Smooth muscle cell of the brain vasculature (primary cell): Measurements from ENCODE around the gene CDR2L.
"Not testable (repeated sequence)": the region's sequence is repeated elsewhere in the genome, so short reads cannot be mapped to it uniquely, and the experiment has no call there.

Experiments
- DNase-seq: peaks from one replicate; pipeline ENCODE4 v3.0.0-alpha.2; 2012; ENCODE audit warnings: low read depth, low spot score

Gene CDR2L

DNA sequence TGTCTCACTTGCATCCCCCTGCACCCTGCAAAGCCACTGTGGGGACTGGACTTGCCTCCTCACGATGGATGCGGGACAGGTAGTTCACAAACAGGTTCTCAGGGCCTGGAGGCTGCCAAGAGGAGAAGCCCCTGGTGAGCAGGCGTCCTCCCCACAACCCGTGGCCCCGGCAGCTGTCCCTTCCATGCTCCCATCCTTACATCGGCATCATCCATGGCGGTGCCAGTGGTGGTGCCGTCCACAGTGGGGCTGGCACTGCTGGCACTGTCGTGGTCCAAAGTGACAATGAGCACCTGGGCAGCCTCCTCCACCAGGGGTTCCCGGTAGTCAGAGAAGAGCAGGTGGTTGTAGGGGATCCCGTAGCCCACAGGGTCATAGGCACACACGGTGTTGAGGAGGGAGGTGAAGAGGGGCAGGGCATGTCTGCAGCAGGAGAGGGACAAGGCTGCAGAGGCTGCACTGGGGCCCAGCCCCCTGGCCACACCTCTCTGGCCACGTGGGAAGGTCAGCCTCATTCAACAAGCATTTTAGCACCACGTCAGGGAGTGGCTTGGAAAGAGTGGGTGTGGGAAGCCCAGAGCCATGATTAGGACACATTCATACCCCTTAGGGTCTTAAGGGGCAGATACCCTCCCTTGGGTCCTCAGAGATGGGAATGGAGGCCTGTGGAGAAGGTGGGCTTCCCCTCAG, 27.5 kb upstream of the CDR2L start:
- no peak for DNase-seq

DNA sequence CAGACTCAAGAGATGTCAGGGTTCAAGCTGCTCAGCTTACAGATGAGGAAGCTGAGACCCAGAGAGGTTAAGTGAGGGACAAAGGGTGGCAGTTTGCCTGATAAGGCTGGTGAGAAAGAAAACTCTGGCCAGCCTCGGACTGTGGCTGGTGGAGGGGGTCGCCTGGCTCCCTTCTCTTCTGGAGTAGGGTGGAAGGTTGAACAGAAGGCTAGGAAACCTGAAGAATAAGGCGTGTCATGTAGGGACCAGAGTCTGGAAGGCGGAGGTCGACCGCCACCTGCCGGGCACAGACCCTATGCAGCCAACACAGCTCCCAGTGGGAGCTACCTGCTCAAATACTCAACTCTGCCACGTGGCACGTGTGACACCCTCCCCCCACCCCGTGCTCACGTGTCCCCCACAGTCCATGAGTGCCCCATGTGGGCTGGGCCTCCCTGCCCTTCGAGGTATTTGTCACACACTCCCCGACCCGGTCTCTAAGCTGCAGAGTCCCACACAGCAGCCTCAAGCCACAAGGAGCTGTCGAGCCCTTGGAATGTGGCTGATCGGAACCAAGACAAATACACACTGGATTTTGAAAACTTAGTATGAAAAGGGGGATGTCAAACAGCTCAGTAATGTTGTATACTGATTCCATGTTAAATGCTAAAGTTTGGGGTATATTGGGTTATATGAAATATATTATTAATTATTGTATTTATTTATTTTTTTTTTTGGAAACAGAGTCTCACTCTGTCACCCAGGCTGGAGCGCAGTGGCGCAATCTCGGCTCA, 26.7 kb upstream of the CDR2L start:
- DNase-seq, result no peak

DNA sequence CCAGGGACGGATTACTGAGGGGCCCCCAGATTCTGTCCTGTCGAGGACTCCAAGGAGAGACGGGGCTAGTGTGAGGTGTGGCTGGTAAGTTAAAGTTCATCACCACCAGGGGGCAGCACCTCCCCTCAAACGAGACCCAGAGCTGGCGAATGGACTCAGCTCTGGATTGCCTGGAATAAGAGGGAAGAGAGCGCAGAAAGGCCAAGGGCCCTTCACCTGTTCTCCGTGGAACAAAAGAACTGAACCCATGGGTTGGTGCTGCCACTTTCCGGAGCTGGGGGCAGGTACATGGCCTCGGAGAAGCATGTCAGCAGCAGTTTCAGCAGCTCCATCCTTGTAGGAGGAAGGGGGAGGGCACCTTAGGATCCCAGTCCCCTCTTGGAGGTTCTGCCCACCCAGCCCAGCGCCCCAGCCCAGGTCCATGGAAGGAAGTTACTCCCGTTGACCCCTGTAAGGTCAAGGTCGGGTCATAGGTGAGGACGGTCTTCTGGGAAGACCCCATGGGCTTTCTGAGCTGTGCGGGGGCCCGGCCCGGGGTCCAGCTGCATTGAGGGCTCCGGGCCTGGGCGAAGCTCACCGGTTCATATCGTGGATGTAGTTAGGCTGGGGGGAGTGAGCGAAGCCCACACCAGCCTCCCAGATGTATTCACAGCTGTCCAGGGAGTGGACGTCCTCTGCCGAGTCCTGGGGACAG, 25.6 kb upstream of the CDR2L start:
- DNase-seq, result peak; percentile 66

DNA sequence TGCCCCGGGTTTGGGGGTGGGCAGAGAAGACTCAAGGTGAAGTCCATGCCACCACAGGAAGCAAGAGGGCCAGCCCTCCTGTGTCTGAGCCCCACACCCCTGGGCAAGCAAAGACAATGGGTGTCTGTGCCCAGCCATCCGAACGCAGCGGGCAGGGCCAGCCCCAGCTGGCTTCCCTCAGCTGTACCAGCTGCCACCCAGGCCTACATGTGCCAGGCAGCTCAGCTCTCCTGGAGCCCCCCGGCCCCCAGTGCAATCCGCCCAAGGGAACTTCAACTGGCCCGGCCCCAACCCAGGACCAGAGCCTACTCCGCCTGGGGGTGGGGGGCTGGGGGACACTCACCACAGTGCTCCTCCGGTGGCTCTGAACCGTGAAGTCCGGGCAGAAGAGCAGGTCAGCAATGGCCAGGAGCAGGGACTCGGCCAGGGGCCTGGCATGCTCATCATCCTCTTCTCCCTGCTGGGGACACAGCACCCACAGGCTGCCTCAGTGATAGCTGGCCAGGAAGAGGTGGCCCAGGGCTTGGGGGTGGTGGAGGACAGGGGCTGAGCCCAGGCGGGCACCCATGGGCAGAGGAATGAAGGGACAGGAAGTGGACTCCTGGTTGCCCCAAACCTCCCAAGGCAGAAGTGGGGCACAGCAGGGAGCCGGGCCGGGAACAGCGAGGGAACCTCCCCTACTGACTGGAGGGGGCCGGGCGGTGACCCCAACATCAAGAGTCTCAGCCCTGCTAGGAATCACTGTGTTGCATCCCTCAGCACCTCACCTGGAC, 24.6 kb upstream of the CDR2L start:
- no peak for DNase-seq

DNA sequence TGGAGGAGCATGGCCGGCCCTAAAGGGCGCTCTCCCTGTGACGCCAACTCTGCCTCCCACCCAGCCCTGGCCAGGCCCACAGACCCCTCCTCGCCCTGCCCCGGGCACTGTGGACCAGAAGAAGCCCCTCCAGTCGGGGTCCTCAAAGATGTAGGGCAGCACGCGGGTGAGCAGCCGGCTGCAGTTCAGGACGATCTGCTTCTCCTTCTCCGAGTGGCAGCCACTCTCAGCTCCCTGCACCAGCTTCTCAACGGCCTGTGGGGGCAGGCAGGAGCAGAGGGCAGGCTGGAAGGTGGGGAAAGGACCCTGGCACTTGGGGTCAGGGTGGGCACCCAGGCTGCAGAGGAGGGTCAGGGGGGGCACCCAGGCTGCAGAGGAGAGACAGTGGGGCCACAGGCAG, 23.8 kb upstream of the CDR2L start:
- no peak for DNase-seq

DNA sequence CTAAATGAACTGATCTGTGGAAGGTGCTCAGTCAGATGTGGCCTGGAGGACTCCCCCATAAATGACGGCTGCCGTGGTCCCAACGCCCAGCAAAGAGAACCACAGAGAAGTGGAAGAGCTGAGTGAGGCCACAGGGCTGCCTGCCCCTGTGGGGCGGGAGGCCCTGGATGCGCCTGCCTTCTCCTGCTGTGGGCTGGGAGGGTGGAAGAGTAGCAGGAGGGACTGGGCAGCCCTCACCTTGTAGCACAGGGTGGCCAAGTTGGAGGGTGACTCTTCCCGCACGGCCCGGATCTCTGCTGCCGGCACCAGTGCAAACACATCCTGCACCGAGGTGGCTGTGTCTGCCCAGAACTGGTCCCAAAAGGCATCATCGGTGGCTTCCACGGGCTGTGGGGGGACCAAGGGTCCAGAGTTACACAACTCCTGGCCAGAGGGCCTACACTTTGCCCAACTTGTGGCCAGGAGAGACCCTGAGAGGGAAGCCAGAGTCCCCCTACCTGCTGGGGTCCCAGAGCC, 23.1 kb upstream of the CDR2L start:
- no peak for DNase-seq

DNA sequence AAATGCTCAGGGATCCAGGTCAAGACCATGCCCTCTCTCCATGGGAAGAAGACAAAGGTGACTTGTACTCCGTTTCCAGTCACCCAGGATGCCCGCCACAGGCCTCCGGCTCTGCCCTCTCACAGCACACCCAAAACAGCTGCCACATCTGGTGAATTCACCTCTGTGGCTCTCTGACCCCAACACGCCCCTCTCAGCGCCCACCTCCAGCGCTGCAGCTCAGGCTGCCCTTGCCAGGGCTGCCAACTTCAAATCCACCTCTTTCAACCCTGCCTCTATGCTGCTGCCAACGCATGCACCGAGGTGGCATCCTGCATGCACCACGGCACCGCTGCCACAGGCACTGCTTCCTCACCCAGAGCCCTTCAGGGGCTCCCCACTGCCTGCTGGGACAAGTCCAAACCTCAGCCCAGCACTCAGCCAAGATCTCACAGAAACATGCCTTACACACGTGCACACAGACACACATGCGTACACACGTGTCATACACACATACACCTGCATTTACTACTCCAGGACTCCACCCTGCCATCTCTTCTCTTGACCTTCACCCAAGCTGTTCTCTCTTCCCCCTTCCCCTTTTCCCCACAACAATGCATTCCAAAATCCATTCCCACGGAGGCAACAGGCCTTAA, 22.3 kb upstream of the CDR2L start:
- no peak for DNase-seq

DNA sequence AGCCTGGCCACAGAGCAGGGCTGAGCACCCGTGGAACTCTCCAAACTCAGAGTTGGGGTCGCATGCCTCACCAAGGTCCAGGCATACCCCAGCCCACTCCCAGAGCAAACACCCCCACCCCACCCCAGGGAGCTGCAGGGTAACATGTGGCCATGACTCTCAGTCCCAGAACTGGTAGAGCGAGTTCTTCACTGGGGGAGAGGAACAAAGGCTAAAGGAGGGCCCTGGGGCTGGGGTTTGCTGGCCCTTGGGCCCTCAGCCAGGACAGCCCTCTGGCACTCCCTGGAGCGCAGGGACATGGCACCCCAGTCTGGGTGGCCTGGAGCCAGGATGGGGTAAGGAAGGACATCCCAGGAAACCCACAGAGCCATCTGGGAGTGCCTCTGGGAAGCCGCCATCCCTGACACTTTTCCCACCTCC, 19.1 kb upstream of the CDR2L start:
- no peak for DNase-seq

DNA sequence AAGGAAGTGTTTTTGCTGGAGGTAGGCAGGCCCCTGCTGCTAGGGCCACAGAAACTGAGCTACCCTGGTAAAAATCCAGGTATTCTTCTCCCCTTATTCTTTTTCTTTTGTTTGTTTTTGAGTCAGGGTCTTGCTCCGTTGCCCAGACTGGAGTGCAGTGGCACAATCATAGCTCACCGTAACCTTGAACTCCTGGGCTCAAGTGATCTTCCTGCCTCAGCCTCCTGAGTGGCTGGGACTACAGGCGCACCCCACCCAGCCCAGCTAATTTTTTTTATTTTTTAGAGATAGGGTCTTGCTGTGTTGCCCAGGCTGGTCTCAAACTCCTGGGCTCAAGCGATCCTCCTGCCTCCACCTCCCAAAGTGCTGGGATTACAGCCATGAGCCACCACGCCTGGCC, 17.9 kb upstream of the CDR2L start:
- DNase-seq, result not testable (repeated sequence)

DNA sequence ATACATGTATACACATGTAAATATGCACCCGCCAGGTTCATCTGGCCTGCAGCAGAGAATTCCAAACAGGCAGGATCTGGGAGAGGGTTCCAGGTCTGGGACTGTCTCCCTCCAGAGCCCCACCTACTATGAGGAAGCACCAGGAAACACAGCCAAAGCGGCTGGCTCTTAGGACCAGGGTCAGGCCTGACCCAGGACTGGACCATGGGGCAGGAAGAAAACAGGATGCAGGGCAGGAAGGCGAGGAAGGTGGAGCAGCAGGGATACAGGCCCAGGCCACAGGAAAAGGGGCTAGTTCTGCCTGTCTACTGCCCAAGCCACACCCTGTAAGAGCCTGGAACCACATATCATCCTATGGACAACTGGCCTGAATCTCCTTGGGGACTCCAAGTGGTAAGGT, 17.0 kb upstream of the CDR2L start:
- no peak for DNase-seq

DNA sequence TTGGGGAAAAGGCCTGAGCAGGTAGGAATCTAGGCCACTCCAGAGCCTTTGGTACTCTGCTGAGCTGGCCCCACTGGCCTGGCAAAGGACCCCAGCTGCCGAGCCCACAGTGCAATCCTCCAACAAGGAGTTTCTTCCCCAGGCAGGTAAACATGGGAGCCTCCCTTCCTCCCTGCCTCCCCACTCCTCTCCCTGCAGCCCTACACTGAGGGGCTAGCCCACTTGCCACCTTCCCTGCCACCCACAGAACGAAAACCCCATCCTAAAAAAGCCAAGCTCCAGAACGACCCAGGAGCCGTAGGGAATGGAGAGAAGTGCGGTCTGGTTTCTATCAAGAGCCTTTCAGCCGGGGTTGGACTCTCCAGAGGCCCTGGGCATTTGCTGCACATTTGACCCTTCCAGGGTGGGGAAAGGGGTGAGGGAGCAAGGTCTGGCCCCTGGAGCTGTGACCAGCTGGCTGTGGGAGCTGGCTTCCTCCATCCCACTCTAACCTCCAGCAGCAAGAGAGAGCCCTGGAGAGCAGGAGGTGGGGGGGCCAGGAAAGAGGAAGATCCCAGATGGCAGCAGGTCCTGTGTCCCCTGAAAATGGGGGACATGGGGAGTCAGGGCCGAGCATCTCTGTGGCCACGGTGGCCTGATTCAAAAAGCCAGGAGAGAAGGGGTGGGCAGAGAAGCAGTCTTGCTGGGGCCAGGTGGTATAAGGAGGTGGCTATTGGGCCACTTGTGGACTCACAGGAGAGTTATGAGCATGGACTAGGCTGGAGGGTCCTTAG, 16.2 kb upstream of the CDR2L start:
- no peak for DNase-seq

DNA sequence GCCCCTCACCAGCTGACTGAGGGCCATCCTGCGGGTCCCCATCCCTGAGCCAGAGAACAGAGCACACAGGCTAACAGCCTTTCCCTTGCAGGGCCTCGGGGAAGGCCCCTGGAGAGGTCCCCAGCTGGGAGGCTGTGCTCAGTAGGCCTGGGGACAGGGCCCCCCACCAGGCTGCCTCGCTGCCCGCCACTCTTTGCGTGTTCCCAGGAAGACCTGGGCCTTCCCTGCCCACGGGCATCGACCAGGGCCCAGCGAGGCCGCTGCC, 15.7 kb upstream of the CDR2L start:
- DNase-seq, result no peak

DNA sequence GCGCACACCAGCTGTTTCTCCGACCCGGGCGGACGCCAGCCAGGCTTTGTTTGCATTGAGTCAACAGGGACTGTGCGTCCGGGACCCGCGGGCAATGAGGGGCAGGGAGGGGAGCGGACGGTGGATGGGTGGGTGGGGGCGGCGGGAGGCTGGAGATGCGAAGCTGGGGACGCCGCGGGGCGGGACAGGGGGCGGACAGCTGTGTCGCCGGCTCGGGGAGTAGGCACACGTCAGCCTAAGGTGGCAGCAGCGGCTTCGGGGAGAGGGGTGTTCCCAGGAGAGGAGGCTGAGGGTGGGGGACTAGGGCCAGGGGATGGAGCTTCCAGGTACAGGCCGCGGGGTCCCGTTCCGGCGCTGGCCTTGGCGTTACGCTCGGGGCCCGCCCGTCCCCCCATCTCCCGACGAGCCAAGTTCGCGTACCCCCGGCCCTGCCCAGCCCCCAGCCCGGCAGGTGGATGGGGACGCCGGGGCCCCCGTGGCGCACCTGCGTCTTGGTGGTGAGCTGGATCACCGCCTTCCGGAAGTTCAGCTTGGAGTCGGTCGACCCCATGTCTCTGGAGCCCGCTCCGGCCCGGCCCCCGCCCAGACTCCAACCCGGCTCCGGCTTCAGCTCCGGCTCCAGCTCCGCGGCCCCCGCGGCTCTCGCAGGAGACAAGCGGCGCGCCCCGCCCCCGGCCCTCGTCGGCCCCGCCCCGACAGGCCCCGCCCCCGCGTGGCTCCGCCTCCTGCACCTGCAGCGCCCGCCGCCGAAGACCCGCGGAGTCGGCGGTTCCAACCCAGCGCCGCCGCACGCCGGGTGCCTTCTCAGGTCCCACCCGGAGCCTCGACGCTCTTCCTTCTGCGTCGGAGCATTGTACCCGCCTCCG, 15.1 kb upstream of the CDR2L start, which contains the start of gene HID1:
Gene HID1 (minus strand): TSS at position 653 of the 866 bp plus-strand sequence. CDS start 103 bp downstream, at position 550.
- DNase-seq, result no peak

DNA sequence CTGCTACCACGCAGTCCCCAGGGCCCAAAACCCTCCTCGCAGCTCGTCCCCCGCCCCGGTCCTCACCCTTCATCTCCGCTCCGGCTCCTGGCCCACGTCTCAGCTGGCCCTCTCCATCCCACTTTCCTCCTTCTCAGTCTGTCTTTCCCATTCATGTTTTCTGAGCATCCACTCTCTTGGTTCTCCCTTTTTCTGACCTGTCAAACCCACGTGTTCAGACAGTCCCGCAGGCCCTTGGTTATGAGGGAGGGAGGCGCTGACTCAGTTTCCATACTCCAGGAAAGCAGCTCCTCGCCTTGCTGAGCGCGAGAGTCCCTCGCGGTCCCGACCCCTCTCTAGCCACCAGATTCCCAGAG, 14.5 kb upstream of the CDR2L start:
- DNase-seq, result no peak

DNA sequence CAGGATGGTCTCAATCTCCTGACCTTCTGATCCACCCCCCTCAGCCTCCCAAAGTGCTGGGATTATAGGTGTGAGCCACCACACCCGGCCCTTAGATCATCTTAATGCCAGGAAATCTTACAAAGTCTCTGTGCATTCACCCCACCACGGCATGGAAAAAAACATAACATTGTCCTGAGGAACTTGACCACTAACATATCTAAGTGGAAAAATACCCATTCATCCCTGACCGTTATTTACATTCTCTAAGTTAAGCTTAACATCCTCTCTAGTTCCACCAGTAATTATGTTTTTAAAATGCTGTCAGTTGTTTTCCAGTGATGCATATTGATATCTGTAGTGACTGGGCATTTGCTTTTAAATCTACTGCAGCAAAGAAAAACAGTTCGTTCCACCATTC, 11.5 kb upstream of the CDR2L start:
- DNase-seq, result no peak

DNA sequence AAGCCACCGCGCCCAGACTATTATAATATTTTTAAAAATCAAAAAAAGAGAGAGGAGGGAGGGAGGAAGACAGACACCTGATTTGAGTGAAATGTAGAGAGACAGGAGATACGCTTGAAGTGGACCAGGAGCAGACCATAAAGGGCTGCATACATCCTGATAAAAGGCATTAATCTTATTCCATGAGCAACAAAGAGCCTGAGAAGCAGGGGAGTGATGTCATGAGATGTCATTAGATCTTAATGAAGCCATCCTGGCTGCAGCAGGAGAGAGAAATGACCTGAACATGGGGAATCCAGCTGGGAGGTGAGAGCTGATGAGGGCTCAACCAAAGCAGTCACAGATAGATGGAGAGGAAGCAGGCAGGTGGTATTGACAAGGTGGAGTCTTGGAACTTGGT, 9.6 kb upstream of the CDR2L start:
- no peak for DNase-seq

DNA sequence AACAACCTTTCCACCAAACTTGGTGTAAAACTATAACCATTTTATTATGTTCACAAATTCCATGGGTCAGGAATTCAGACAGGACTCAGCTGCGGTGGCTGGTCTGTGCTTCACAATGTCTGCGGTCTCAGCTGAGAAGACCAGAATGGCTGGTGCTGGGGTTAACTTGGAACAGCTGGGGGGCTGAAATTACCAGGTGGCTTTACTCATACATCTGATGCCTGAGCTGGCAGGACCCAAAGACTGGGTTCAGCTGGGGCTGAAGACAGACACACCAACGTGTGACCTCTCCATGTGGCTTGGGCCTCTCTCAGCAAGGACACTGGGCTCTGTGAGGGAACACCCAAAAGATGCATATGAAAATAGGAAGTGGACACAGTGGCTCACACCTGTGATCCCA, 9.2 kb upstream of the CDR2L start:
- no peak for DNase-seq

DNA sequence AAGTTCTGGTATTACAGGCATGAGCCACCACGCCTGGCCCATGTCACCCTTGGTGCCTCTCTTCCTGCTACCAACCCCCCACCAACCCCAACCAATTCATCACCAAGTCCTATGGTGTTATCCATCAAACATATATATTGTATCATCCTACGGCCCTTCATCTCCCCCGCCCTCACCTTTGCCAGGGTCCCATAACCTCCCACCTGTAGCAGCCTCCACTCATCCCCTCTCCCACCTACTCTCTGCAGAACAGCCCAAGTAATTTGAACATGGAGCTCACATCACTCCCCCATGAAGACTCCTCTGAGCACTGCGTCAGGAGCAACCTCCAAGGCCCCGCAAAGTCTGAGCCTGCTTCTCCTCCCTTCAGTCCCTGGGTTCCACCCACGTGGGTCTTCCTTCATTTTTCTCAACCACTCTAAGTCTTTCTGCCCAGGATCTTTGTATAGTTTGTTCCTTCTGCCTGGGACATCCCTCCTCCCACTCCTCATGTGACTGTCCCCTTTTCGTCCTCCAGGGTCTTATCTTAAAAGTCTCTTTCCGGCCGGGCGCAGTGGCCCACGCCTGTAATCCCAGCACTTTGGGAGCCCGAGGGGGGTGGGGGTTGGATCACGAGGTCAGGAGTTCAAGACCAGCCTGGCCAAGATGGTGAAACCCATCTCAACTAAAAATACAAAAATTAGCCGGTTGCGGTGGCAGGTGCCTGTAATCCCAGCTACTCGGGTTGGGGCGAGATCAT, 7.9 kb upstream of the CDR2L start:
- DNase-seq, result no peak

DNA sequence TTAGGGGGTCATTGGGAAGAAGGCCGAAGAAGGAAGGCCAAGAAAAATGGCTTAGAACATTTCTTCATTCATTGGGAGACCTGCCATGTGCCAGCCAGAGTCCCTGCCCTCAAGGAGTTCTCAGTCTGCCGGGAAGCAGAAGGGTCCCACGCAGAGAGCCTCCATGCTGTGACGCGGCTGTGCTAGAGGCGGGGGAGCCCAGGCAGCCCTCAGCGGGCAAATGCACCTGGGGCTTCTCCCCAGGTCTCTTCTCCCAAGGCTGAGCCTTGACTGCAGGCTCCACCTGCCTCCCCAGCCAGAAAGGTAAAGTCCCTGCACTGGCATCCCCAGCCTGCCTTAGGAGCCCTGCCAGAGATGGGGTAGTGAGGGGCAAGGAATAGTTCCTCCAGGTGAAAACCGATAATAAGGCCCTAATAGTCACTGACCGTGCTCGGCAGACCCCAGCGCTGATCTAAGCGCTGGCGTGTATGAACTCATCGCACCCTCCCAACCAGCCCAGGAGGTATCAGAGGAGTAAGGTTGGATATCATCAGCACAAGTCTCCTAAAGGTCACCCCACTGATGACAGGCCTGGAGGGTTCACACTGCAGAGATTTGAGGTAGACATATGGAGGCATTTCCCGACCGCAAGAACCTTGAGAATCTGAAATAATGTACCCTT, 6.0 kb upstream of the CDR2L start:
- DNase-seq, result no peak
